ENCODE measurements around the gene EXOC4.

The EXOC4 gene

DNA sequence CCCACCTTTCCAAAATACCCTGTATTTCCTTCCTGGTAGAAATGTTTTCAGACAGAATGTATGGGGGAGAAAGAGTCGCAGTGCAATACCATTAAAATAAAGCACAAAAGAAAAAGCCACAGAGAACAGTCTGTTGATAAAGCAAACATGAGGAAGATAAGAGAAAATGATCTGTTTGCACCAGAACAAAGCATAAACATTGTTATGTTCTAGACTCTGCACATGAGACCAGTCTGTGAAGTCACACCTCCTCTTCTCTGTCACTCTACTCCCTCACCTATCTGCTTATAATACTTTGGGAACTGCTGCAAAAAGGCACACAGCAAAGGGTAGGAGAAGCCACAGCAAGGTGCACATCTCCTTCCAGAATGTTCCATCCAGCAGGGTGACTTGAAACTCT lies 807.0 kb downstream of the EXOC4 start:
- no peak overlapping the region for H3K27ac ChIP-seq
- TF ChIP-seq, protein P1, sequence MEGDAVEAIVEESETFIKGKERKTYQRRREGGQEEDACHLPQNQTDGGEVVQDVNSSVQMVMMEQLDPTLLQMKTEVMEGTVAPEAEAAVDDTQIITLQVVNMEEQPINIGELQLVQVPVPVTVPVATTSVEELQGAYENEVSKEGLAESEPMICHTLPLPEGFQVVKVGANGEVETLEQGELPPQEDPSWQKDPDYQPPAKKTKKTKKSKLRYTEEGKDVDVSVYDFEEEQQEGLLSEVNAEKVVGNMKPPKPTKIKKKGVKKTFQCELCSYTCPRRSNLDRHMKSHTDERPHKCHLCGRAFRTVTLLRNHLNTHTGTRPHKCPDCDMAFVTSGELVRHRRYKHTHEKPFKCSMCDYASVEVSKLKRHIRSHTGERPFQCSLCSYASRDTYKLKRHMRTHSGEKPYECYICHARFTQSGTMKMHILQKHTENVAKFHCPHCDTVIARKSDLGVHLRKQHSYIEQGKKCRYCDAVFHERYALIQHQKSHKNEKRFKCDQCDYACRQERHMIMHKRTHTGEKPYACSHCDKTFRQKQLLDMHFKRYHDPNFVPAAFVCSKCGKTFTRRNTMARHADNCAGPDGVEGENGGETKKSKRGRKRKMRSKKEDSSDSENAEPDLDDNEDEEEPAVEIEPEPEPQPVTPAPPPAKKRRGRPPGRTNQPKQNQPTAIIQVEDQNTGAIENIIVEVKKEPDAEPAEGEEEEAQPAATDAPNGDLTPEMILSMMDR (conservative IDR thresholded peaks at IDR 0.05), result no peak

DNA sequence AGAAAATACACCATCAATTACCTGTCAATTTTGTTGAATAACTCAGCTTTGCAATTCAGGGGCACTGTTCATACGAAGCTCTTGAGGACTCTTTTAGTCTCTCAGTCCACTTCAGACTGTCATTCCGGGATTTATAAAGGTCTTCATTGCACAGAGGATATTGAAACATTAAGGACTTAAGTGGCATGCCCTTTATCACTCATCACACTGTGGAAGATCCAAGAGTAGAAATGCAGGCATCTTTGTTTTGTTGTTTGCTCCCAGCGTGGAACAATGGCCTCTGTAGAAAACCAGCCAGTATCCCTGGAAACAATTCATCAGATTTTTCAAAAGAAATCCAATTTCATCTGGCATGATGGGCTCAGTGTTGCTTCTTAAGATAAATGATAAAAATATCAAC lies 808.0 kb downstream of the EXOC4 start:
- no peak overlapping the region for H3K27ac ChIP-seq
- TF ChIP-seq, protein P1 (conservative IDR thresholded peaks at IDR 0.05), result no peak

DNA sequence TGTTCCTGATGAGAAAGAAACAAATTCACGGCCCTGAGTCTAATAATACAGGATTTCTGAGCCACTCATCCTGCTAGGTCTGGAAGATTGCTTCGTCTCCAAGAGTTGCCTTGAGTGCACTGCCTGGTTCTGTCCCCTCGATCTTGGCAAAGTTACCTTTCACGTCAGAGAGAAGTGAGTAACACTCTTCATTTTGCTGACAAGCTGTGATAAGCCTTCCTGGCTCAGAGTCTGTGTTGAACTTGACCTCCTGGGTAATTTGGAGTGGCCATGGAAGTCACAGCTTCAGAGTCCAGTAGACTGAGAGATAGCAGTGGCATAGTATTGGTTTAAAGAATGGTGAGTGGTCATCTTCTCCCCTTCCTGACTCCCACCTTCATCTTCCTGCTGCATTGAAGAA lies 809.6 kb downstream of the EXOC4 start:
- TF ChIP-seq, protein P1 (conservative IDR thresholded peaks at IDR 0.05), result no peak
- no peak overlapping the region for H3K27ac ChIP-seq

DNA sequence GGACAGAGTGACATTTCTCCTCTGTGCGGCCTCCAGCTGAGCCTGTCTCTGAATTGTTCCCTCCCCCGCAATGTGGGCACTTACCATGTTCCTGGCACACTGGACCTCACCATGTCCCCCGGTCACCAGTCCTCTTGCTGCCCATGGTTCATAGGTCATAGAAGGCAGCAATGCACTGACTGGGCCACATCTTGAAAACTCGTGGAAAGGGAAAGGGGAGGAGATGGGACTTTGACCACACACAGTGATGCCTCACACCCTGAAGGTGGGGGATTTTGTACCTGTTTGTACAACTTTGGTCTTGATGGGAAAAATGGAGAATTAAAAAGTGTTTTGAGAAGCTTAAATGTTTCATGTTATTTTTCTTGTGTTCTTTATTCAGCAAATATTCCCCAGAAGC lies 812.5 kb downstream of the EXOC4 start:
- no peak overlapping the region for H3K27ac ChIP-seq
- TF ChIP-seq, protein P1 (conservative IDR thresholded peaks at IDR 0.05), result no peak

DNA sequence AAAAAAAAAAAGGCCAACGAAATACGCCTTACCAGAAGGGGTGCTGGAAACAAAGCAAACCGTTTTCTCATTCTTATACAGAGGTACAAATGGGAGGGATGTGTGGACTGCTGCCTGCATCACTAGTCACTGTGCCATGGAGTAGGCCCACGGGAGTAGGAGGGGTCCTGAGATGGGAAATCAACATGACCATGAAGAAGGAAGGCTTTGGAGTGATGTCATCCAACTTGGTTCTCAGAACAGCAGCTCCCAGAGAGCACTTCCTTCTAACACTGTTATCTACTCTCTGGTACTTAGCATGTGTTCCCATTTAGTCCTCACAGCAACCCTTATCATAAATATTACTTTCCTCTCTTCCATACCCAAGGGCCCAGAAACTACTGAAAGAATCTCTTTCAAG lies 814.3 kb downstream of the EXOC4 start:
- H3K27ac ChIP-seq, result no peak overlapping the region
- TF ChIP-seq, protein P1 (conservative IDR thresholded peaks at IDR 0.05), result no peak

DNA sequence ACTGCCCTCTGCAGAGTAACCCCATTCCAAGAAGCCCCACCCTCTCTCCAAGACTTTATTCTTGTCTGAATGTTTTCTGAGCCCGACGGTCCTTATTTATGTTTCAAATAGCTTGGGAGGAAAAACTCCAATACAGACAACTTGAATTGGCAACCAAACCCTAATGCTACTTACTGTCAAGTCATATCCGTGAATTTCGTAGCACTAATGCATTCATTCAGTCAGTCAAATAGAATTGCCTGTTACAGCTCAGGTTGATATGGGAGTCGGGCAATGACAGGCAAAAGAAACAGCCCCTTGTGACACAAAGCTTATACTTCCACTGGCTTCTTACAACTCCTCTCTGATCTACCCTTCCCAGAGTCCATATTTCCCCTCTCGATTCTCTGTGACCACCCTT lies 815.8 kb downstream of the EXOC4 start:
- TF ChIP-seq, protein P1 (conservative IDR thresholded peaks at IDR 0.05), result no peak
- no peak overlapping the region for H3K27ac ChIP-seq

DNA sequence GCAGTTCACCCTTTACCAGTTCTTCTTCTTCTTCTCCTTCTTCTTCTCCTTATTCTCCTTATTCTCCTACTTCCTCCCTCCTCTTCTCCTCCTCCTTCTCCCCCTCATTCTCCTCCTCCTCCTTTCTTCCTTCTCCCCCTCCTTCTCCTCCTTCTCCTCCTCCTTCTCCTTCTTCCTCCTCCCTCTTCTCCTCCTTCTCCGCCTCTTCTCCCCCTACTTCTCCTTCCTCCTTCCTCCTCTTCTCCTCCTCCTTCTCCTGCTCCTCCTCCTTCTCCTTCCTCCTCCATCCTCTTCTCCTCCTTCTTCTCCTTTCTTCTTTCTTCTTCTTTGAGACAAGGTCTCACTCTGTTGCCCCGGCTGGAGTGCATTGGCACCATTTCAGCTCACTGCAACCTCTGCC lies 816.3 kb downstream of the EXOC4 start:
- TF ChIP-seq, protein P1 (conservative IDR thresholded peaks at IDR 0.05), result no peak

DNA sequence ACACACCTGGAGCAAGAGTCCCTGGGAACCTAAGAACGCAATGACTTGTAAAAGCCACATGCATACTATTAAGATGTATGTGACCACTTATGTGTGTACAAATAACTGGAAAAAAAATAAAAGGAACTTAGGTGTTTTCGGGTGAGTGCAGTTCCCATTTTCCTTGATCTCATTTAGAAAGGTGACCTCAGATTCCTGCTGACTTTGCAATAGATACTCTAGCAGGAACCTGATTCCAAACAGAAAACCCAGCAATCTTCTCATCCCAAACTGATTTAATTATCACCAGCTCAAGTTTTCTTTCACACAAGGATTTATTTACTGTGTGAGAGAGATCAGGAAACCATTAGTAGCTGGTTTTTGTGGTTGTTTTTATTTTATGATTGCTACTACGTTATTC lies 817.8 kb downstream of the EXOC4 start:
- no peak overlapping the region for H3K27ac ChIP-seq
- TF ChIP-seq, protein P1 (conservative IDR thresholded peaks at IDR 0.05), result no peak

More for the DNA sequence above, 816.3 kb downstream of the EXOC4 start:
- H3K27ac ChIP-seq, result no peak overlapping the region

Measured in VCaP (cell line).